IMR-90 (cell line): ENCODE results near the gene UTP3. TPM values are rescaled to one million over a fixed set of nuclear protein-coding genes. Genes with fewer than 3 reads are reported as not detected.

Experiments
- ATAC-seq: fragments of 200-7000 bp; cut with Tn5 transposase; 2 replicates; pipeline ENCODE4 v1.9.1; 2020; ENCODE audit warnings: low read depth, mild to moderate bottlenecking, moderate library complexity
- BruUV-seq: library from RNA; stranded (reverse); fragments of 400-500 nt; replicated peaks from 2 replicates; lab custom pipeline; 2021; lab: Mats Ljungman, UMichigan
- CTCF ChIA-PET: fragments of 300-600 bp; formaldehyde crosslinking; extraction: SDS; loops from one replicate; lab custom pipeline; 2021; ENCODE audit warnings: antibody characterized with exemption; lab: Yijun Ruan, JAX
- POLR2A ChIA-PET: fragments of 300-600 bp; sonication (Branson Sonifier 250); formaldehyde crosslinking; loops from one replicate; lab custom pipeline; 2022; ENCODE audit warnings: antibody characterized with exemption; ENCODE audit not compliant: unreplicated experiment; lab: Charles Lee
- DNase-seq: peaks from one replicate; pipeline ENCODE4 v3.0.0; 2013
- H2AFZ ChIP-seq: replicated peaks from 2 replicates; pipeline ENCODE3; 2013; ENCODE audit warnings: low read length, mild to moderate bottlenecking; ENCODE audit not compliant: poor library complexity
- H2AK5ac ChIP-seq: 2 replicates; pipeline ENCODE4 v1.6.1; 2013; ENCODE audit warnings: low read depth, low read length, inconsistent platforms
- H2AK9ac ChIP-seq: replicated peaks from 2 replicates; pipeline ENCODE3; 2013; ENCODE audit warnings: mild to moderate bottlenecking, low read depth, low read length, moderate library complexity; ENCODE audit not compliant: poor library complexity
- H2BK120ac ChIP-seq: 2 replicates; pipeline ENCODE4 v1.6.1; 2013; ENCODE audit warnings: low read depth, low read length, inconsistent platforms
- H2BK15ac ChIP-seq: 3 replicates; pipeline ENCODE4 v1.6.1; 2013; ENCODE audit warnings: low read depth, low read length, inconsistent platforms
- H2BK20ac ChIP-seq: 2 replicates; pipeline ENCODE4 v1.6.1; 2013; ENCODE audit warnings: low read depth, mild to moderate bottlenecking, inconsistent platforms, low read length, moderate library complexity
- H2BK5ac ChIP-seq: 2 replicates; pipeline ENCODE4 v1.6.1; 2013; ENCODE audit warnings: mild to moderate bottlenecking, low read depth, low read length, inconsistent platforms; ENCODE audit not compliant: poor library complexity, severe bottlenecking
- H3K14ac ChIP-seq: replicated peaks from 2 replicates; pipeline ENCODE4 v1.6.1; 2013; ENCODE audit warnings: low read depth, low read length, inconsistent platforms
- H3K18ac ChIP-seq: 2 replicates; pipeline ENCODE4 v1.6.1; 2013; ENCODE audit warnings: low read depth, low read length, control low read depth
- H3K23ac ChIP-seq: 2 replicates; pipeline ENCODE4 v1.6.1; 2013; ENCODE audit warnings: low read depth, low read length, inconsistent platforms
- H3K27ac ChIP-seq: 2 replicates; pipeline ENCODE4 v1.5.1; 2013; ENCODE audit warnings: mild to moderate bottlenecking, control low read depth, low read length; ENCODE audit not compliant: insufficient read depth
- H3K27me3 ChIP-seq: 2 replicates; pipeline ENCODE4 v1.6.1; 2013; ENCODE audit warnings: low read length; ENCODE audit not compliant: control insufficient read depth, insufficient read depth
- H3K36me3 ChIP-seq: 2 replicates; pipeline ENCODE4 v1.6.1; 2013; ENCODE audit warnings: low read length, mixed read lengths; ENCODE audit not compliant: control insufficient read depth, insufficient read depth
- H3K4ac ChIP-seq: 2 replicates; pipeline ENCODE4 v1.6.1; 2013; ENCODE audit warnings: low read depth, low read length, inconsistent platforms
- H3K4me1 ChIP-seq: 2 replicates; pipeline ENCODE4 v1.6.1; 2013; ENCODE audit warnings: low read length, mixed read lengths; ENCODE audit not compliant: control insufficient read depth, insufficient read depth
- H3K4me2 ChIP-seq: 2 replicates; pipeline ENCODE4 v1.6.1; 2013; ENCODE audit warnings: low read depth, mild to moderate bottlenecking, control low read depth, low read length, moderate library complexity
- H3K4me3 ChIP-seq: 2 replicates; pipeline ENCODE4 v1.5.1; 2013; ENCODE audit warnings: low read depth, mild to moderate bottlenecking, control low read depth, low read length, moderate library complexity; ENCODE audit not compliant: insufficient read depth
- H3K56ac ChIP-seq: 2 replicates; pipeline ENCODE4 v1.6.1; 2013; ENCODE audit warnings: low read length, inconsistent platforms; ENCODE audit not compliant: insufficient read depth; ENCODE audit errors: extremely low read depth
- H3K79me1 ChIP-seq, 2 experiments: 2 replicates each; pipeline ENCODE4 v1.6.1; 2013; ENCODE audit warnings: low read length in 2 of 2, inconsistent platforms in 1 of 2, low read depth in 1 of 2
- H3K9ac ChIP-seq: 2 replicates; pipeline ENCODE4 v1.6.1; 2013; ENCODE audit warnings: low read depth, low read length, control low read depth
- H3K9me1 ChIP-seq: 2 replicates; pipeline ENCODE4 v1.6.1; 2013; ENCODE audit warnings: low read length, inconsistent platforms; ENCODE audit not compliant: insufficient read depth
- H3K9me3 ChIP-seq: 2 replicates; pipeline ENCODE4 v1.6.1; 2013; ENCODE audit warnings: low read length; ENCODE audit not compliant: control insufficient read depth, insufficient read depth
- H4K20me1 ChIP-seq: 2 replicates; pipeline ENCODE4 v1.6.1; 2013; ENCODE audit warnings: low read length, inconsistent platforms; ENCODE audit not compliant: insufficient read depth
- H4K5ac ChIP-seq: 2 replicates; pipeline ENCODE4 v1.6.1; 2013; ENCODE audit warnings: mild to moderate bottlenecking, low read depth, low read length, control low read depth
- H4K8ac ChIP-seq, 2 experiments: 2 replicates each; pipeline ENCODE4 v1.6.1; 2013; ENCODE audit warnings: low read depth in 2 of 2, low read length in 2 of 2, control low read depth in 1 of 2, inconsistent platforms in 1 of 2
- H4K91ac ChIP-seq: 2 replicates; pipeline ENCODE4 v1.6.1; 2013; ENCODE audit warnings: low read depth, low read length, inconsistent platforms; ENCODE audit not compliant: insufficient read depth
- CEBPB ChIP-seq: IDR thresholded peaks from 2 replicates; pipeline ENCODE4 v1.6.1; 2012; ENCODE audit warnings: low read depth, low read length, improper control_type of control experiment
- CHD1 ChIP-seq: IDR thresholded peaks from 2 replicates; pipeline ENCODE4 v1.6.1; 2012; ENCODE audit warnings: low read depth, low read length, improper control_type of control experiment
- CTCF ChIP-seq: conservative IDR thresholded peaks from 2 replicates; pipeline ENCODE4 v1.5.1; 2012; ENCODE audit warnings: mild to moderate bottlenecking, low read depth, low read length, improper control_type of control experiment
- MXI1 ChIP-seq: IDR thresholded peaks from 2 replicates; pipeline ENCODE4 v1.6.1; 2012; ENCODE audit warnings: low read depth, mild to moderate bottlenecking, low read length, moderate library complexity, borderline replicate concordance
- NFE2L2 ChIP-seq: fragments of 150-350 bp; IDR thresholded peaks from 2 replicates; pipeline ENCODE4 v1.6.1; 2016; ENCODE audit warnings: low read depth, mild to moderate bottlenecking, low read length
- POLR2A ChIP-seq: IDR thresholded peaks from 2 replicates; pipeline ENCODE4 v1.6.1; 2012; ENCODE audit warnings: mild to moderate bottlenecking, low read depth, low read length
- RCOR1 ChIP-seq: IDR thresholded peaks from 2 replicates; pipeline ENCODE4 v1.6.1; 2012; ENCODE audit warnings: mild to moderate bottlenecking, low read length, improper control_type of control experiment; ENCODE audit not compliant: insufficient replicate concordance
- RFX5 ChIP-seq: IDR thresholded peaks from 2 replicates; pipeline ENCODE4 v1.8.0; 2012; ENCODE audit warnings: low read depth, mild to moderate bottlenecking, low read length, moderate library complexity
- SMC3 ChIP-seq: fragments of 150-350 bp; IDR thresholded peaks from 2 replicates; pipeline ENCODE4 v1.6.1; 2016; ENCODE audit warnings: low read depth, mild to moderate bottlenecking, antibody characterized with exemption, low read length, moderate library complexity
- dilution Hi-C: fragments of 300-500 bp; cut with HindIII; formaldehyde crosslinking; loops from one replicate; pipeline ENCODE4 v1.14.3; 2018; ENCODE audit warnings: low sequenced_read_pairs; ENCODE audit not compliant: unreplicated experiment
- in situ Hi-C: fragments of 300-500 bp; cut with MboI; formaldehyde crosslinking; loops from 3 replicates; pipeline ENCODE4 v1.14.3; 2019; ENCODE audit warnings: low sequenced_read_pairs, inconsistent platforms, mixed read lengths
- intact Hi-C: fragments of 100-400 bp; cut with micrococcal nuclease; formaldehyde crosslinking; loops from 2 replicates; pipeline ENCODE4 v1.10.0; 2022
- polyA plus RNA-seq, 3 experiments: library from polyadenylated mRNA; depleted of rRNA; stranded (reverse); fragments of >200 nt; gene quantifications; 2 replicates each; pipeline ENCODE4 v1.2.3, GENCODE V29; 2012; ENCODE audit warnings: low replicate concordance in 1 of 3
- total RNA-seq: library from RNA; depleted of rRNA; stranded (reverse); fragments of >200 nt; gene quantifications from 2 replicates; pipeline ENCODE4 v1.2.3, GENCODE V29; 2012

Gene UTP3
- total and polyA plus RNA-seq, 2 of the 4 experiments (the other 2 are of a cell fraction): 14.9 to 30.7 TPM

DNA sequence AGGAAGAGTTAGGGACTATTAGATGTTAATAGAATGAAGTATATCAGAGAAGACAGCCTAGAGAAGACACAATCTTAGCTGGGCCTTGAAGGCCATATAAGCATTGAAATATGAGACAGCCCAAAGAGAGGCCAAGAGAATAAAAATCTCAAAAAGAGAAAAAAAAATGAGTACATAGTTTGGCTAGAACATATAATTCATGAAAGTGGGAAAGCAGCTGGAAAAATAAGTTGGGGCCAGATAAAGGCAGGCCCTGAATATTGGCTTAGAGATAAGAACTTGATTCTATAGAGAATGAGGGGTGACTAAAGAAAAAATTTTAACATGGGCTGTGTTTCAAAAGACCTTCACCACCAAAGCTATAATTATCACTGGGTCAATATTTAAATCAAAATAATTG, 7.4 kb upstream of the UTP3 start:
- in situ Hi-C loops: no loop called here
- Histone ChIP-seq H2BK120ac (no peak overlapping the region), H3K9ac (no peak overlapping the region), H3K4ac (no peak overlapping the region), H3K36me3 (no peaks in the 10 kb centered on the region), H2BK20ac (no peak overlapping the region), H3K4me2 (no peak overlapping the region), H4K91ac (no peak overlapping the region), H3K23ac (no peak overlapping the region), H3K9me3 (no peaks in the 10 kb centered on the region), H3K18ac (no peak overlapping the region), H3K4me3 (no peak overlapping the region), H4K8ac (no peak overlapping the region), H3K4me1 (no peaks in the 10 kb centered on the region), H3K27ac (no peak overlapping the region), H2BK15ac (no peak overlapping the region), H4K5ac (no peak overlapping the region), H2AFZ (no peak overlapping the region), H3K14ac (no peak overlapping the region), H2AK5ac (no peak overlapping the region), H2AK9ac (no peak overlapping the region), H4K20me1 (no peaks in the 10 kb centered on the region), H3K56ac (no peak overlapping the region), H3K27me3 (no peaks in the 10 kb centered on the region), H3K9me1 (0 out of 2 replicates have a peak, but pooled peaks cover 2% of the 10 kb centered on the region), H3K79me1 (no peaks in the 10 kb centered on the region), H2BK5ac (no peak overlapping the region)
- CTCF ChIA-PET: no interaction called here
- ATAC-seq: no peak
- intact Hi-C loops: no loop called here
- dilution Hi-C loops: no loop called here
- BruUV-seq: no TSS peak
- POLR2A ChIA-PET: no interaction called here
- DNase-seq: no peak
- TF ChIP-seq MXI1: no peak
- TF ChIP-seq CTCF: no peak
- no peak for TF ChIP-seq POLR2A
- TF ChIP-seq RFX5: no peak
- TF ChIP-seq NFE2L2: no peak
- no peak for TF ChIP-seq RCOR1
- no peak for TF ChIP-seq CEBPB
- no peak for TF ChIP-seq CHD1
- no peak for TF ChIP-seq SMC3
